ENCODE results near the gene MYCBP2. TPM values are rescaled to one million over a fixed set of nuclear protein-coding genes. Genes with fewer than 3 reads are reported as not detected.

Gene MYCBP2
- total RNA-seq, 1 donor: 155 TPM

DNA sequence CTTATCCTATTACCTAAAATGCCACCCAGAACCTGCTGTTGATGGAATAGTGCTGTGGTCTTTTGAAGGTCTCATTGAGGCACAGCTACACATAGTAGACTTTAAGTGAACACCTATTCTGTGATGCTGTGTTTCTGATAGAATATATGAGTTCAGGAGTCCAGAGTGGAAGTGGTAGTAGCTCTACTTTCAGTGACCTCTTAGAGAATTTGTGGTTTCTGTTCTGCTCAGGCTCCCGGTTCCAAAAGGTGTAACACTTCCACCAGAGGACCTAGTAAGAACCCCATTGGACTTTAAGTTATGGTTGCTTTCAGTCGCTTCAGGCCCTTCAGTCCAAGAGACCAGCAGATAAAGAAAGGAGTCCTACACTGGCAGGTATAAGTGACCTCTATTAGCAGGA is 11.4 kb upstream of the MYCBP2 start:
- H3K36me3 ChIP-seq (ENCODE audit: insufficient read depth, low read length): no peaks in the 10 kb centered on the region
- H3K4me2 ChIP-seq (ENCODE audit: insufficient read depth, low read length): no peak overlapping the region
- no peaks in the 10 kb centered on the region for H3K79me2 ChIP-seq (ENCODE audit: insufficient read depth, low read length)
- no peaks in the 10 kb centered on the region for H4K20me1 ChIP-seq (ENCODE audit: insufficient read depth, low read length)
- no peak overlapping the region for H3K4me3 ChIP-seq (ENCODE audit: insufficient read depth, low read length)
- TF ChIP-seq, protein P1, sequence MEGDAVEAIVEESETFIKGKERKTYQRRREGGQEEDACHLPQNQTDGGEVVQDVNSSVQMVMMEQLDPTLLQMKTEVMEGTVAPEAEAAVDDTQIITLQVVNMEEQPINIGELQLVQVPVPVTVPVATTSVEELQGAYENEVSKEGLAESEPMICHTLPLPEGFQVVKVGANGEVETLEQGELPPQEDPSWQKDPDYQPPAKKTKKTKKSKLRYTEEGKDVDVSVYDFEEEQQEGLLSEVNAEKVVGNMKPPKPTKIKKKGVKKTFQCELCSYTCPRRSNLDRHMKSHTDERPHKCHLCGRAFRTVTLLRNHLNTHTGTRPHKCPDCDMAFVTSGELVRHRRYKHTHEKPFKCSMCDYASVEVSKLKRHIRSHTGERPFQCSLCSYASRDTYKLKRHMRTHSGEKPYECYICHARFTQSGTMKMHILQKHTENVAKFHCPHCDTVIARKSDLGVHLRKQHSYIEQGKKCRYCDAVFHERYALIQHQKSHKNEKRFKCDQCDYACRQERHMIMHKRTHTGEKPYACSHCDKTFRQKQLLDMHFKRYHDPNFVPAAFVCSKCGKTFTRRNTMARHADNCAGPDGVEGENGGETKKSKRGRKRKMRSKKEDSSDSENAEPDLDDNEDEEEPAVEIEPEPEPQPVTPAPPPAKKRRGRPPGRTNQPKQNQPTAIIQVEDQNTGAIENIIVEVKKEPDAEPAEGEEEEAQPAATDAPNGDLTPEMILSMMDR (IDR thresholded peaks at IDR 0.05; ENCODE audit: extremely low read depth, low read depth, low read length): no peak
- H3K4me1 ChIP-seq (ENCODE audit: insufficient read depth, low read length): no peaks in the 10 kb centered on the region
- H3K27me3 ChIP-seq (ENCODE audit: insufficient read depth, low read length): peaks cover 5% of the 10 kb centered on the region
- H3K27ac ChIP-seq (ENCODE audit: low read depth, low read length): no peak overlapping the region
- H3K9me3 ChIP-seq (ENCODE audit: low read depth, low read length): no peaks in the 10 kb centered on the region
- no peak for DNase-seq (ENCODE audit: insufficient read length, low spot score, missing footprints)
- H2AFZ ChIP-seq (ENCODE audit: low read length): no peak overlapping the region

DNA sequence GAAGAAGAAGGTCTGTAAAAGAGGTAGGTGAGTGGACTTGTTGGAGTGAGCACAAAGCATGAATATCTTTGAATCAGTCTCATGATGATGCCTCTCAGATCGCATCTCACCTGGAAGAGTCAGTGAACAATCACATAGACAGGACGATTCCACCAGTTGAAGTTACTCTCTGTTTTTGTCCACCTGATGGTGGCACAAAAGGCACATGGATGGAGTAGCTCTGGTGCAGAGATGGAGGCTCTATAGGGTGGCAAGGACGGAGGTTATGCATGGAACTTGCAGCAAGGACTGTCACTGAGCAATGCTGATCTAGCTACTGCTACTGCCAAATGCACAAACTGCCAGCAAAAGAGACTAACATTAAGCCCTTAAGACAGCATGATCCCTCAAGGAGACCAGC is 10.3 kb upstream of the MYCBP2 start:
- H3K4me2 ChIP-seq (ENCODE audit: insufficient read depth, low read length): no peak overlapping the region
- no peaks in the 10 kb centered on the region for H3K9me3 ChIP-seq (ENCODE audit: low read depth, low read length)
- H2AFZ ChIP-seq (ENCODE audit: low read length): no peak overlapping the region
- DNase-seq (ENCODE audit: insufficient read length, low spot score, missing footprints): no peak
- no peaks in the 10 kb centered on the region for H3K4me1 ChIP-seq (ENCODE audit: insufficient read depth, low read length)
- TF ChIP-seq, protein P1 (IDR thresholded peaks at IDR 0.05; ENCODE audit: extremely low read depth, low read depth, low read length): no peak
- H3K27ac ChIP-seq (ENCODE audit: low read depth, low read length): no peak overlapping the region
- peaks cover 5% of the 10 kb centered on the region for H3K27me3 ChIP-seq (ENCODE audit: insufficient read depth, low read length)
- no peaks in the 10 kb centered on the region for H3K79me2 ChIP-seq (ENCODE audit: insufficient read depth, low read length)
- H3K36me3 ChIP-seq (ENCODE audit: insufficient read depth, low read length): no peaks in the 10 kb centered on the region
- no peaks in the 10 kb centered on the region for H4K20me1 ChIP-seq (ENCODE audit: insufficient read depth, low read length)
- no peak overlapping the region for H3K4me3 ChIP-seq (ENCODE audit: insufficient read depth, low read length)

DNA sequence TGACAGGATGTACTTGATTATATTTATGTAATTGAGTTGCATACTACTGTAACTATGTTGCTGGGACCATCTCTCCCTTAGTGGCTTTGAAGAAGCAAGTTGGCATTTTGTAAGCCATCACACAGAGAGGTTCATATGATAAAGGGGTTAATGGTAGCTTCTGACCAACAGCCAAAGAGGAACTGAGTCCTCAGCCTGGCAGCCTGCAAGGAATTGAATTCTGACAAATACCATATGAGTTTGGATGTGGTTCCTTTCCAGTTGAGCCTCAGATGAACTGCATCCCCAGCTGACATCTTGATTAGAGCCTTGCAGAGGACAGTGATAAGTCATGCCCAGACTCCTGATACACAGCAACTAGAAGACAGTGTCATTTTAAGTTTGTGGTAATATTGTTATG is 8.6 kb upstream of the MYCBP2 start:
- H3K27ac ChIP-seq (ENCODE audit: low read depth, low read length): no peak overlapping the region
- H3K27me3 ChIP-seq (ENCODE audit: insufficient read depth, low read length): peaks cover 5% of the 10 kb centered on the region
- no peaks in the 10 kb centered on the region for H3K9me3 ChIP-seq (ENCODE audit: low read depth, low read length)
- TF ChIP-seq, protein P1 (IDR thresholded peaks at IDR 0.05; ENCODE audit: extremely low read depth, low read depth, low read length): no peak
- no peak overlapping the region for H2AFZ ChIP-seq (ENCODE audit: low read length)
- H4K20me1 ChIP-seq (ENCODE audit: insufficient read depth, low read length): no peaks in the 10 kb centered on the region
- no peaks in the 10 kb centered on the region for H3K36me3 ChIP-seq (ENCODE audit: insufficient read depth, low read length)
- DNase-seq (ENCODE audit: insufficient read length, low spot score, missing footprints): no peak
- H3K79me2 ChIP-seq (ENCODE audit: insufficient read depth, low read length): no peaks in the 10 kb centered on the region
- peaks cover 2% of the 10 kb centered on the region for H3K4me1 ChIP-seq (ENCODE audit: insufficient read depth, low read length)
- H3K4me3 ChIP-seq (ENCODE audit: insufficient read depth, low read length): no peak overlapping the region
- no peak overlapping the region for H3K4me2 ChIP-seq (ENCODE audit: insufficient read depth, low read length)

DNA sequence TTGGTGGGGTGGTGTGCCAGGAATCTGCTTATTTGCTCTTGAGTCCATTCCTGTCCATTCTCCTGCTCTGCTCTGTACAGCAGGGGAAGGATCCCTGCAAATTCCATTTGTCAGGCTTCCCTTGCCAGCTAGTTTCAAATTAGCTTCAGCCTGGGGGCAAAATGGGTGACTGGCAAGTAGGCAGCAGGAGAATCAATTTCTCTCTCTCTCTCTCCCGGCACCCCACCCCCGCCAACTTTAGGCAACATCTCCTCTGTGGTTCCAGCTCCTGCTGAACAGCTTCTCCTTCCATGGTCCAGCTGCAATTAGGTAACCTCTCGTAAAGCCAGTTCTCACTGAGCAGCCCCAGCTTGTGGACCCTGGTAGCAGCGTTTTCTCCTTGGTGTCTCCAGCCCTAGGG is 6.7 kb upstream of the MYCBP2 start:
- Histone ChIP-seq H3K9me3 (ENCODE audit: low read depth, low read length) (no peaks in the 10 kb centered on the region), H3K4me2 (ENCODE audit: insufficient read depth, low read length) (no peak overlapping the region), H3K79me2 (ENCODE audit: insufficient read depth, low read length) (no peaks in the 10 kb centered on the region), H3K4me3 (ENCODE audit: insufficient read depth, low read length) (no peak overlapping the region), H3K4me1 (ENCODE audit: insufficient read depth, low read length) (peaks cover 11% of the 10 kb centered on the region), H3K27ac (ENCODE audit: low read depth, low read length) (no peak overlapping the region), H3K36me3 (ENCODE audit: insufficient read depth, low read length) (no peaks in the 10 kb centered on the region), H4K20me1 (ENCODE audit: insufficient read depth, low read length) (no peaks in the 10 kb centered on the region), H2AFZ (ENCODE audit: low read length) (no peak overlapping the region), H3K27me3 (ENCODE audit: insufficient read depth, low read length) (peaks cover 5% of the 10 kb centered on the region)
- DNase-seq (ENCODE audit: insufficient read length, low spot score, missing footprints): no peak
- TF ChIP-seq, protein P1 (IDR thresholded peaks at IDR 0.05; ENCODE audit: extremely low read depth, low read depth, low read length): no peak

All from osteoblast (primary cell).